Body of pancreas (tissue), 4 donors: ENCODE results near the gene TAF11L10. TPM values are rescaled to one million over a fixed set of nuclear protein-coding genes. Genes with fewer than 3 reads are reported as not detected.
"Not testable (repeated sequence)": the region's sequence is repeated elsewhere in the genome, so short reads cannot be mapped to it uniquely, and the experiment has no call there.

Experiments
- ATAC-seq: fragments of 150-250 bp; one replicate; pipeline ENCODE4 v1.9.1; 2016
- DNase-seq, 4 donors: peaks; one replicate each; pipeline ENCODE4 v3.0.0-alpha.2; 2019
- H3K27ac ChIP-seq, 4 donors: fragments of 200-600 bp; sonication (generic); 1 replicate in 3 of 4; 2 replicates in 1 of 4; pipeline versions ENCODE4 v1.5.1 to v1.6.1; 2016 to 2019; ENCODE audit warnings: mild to moderate bottlenecking in 1 of 4, mixed read lengths in 1 of 4, moderate library complexity in 1 of 4
- H3K27me3 ChIP-seq, 2 donors: fragments of 200-600 bp; sonication (generic); one replicate each; pipeline ENCODE4 v1.6.0; 2016; ENCODE audit warnings: mild to moderate bottlenecking in 1 of 2
- H3K36me3 ChIP-seq, 2 donors: fragments of 200-600 bp; sonication (generic); replicated peaks in 1 of 2; 2 replicates each; pipeline ENCODE4 v1.5.1; 2016; ENCODE audit warnings: low read depth in 2 of 2; ENCODE audit not compliant: insufficient read depth in 1 of 2
- H3K4me1 ChIP-seq: fragments of 200-600 bp; sonication (generic); one replicate; pipeline ENCODE4 v1.6.0; 2016
- H3K4me3 ChIP-seq, 2 donors: fragments of 200-600 bp; sonication (generic); 1 replicate in 1 of 2; 2 replicates in 1 of 2; pipeline ENCODE4 v1.5.1; 2016 to 2019
- H3K9me3 ChIP-seq, 3 donors: fragments of 200-600 bp; sonication (generic); 1 replicate in 2 of 3; 2 replicates in 1 of 3; pipeline ENCODE4 v1.5.1; 2016
- POLR2A ChIP-seq, 3 donors: fragments of 450-650 bp; IDR thresholded peaks; one replicate each; pipeline ENCODE4 v1.6.1; 2016; ENCODE audit warnings: antibody characterized with exemption in 3 of 3, mild to moderate bottlenecking in 2 of 3
- WGBS, 2 donors: methylation state at CpG; one replicate each; pipeline ENCODE4 v1.1.5; 2017; 5-methylcytosine and 5-hydroxymethylcytosine counted together
- intact Hi-C: fragments of 100-400 bp; cut with DNase I; formaldehyde crosslinking; loops from one replicate; pipeline ENCODE4 v1.15.1; 2023
- total RNA-seq, 2 donors: library from RNA; depleted of rRNA; stranded (reverse); fragments of >200 nt; gene quantifications; one replicate each; pipeline ENCODE4 v1.1.0, GENCODE V29; 2016
- TF ChIP-seq, protein P1 (sequence below), 7 experiments: fragments of 450-650 bp in 4 of 7; fragments of 200-600 bp in 3 of 7; sonication (generic) in 3 of 7; IDR thresholded peaks; one replicate each; pipeline ENCODE4 v1.5.1; 2016 to 2019; ENCODE audit warnings: antibody characterized with exemption in 7 of 7

Gene TAF11L10
- total RNA-seq, 2 donors from 2014 or later, result not detected

DNA sequence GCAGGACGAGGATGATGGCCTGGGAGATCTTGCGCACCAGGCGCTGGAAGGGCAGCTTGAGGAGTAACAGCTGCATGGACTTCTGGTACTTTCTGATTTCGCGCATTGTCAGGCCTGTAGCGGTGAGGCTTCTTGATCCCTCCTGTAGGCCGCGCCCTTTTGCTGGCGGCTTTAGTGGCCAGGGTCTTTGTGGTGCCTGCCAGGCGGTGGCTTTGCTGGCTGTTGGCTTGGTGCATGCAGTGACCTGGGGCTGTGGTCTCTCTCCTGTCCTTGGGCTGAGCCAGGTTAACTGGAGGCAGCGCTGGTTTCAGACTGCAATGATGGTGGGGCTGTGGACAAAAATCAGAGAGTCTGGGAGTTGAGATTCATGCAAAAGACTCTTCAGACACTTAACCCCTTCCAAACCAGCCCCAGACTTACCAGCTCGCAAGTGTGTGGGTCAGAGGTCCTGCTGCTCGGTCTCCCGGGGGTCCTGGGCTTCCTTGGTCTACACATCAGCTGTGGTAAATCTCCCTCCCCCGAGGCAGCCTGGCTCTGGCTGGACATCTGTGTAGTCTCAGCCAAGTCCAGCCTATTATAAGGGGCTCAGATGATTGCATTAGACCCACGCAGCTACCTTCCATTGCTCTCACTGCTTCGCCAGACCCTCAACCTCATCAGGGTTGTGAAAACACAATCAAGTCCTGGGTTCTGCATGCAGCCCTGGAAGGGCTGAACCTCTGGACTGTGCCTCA lies 17.4 kb upstream of the TAF11L10 start:
- Histone ChIP-seq H3K27ac (no peak overlapping the region), H3K9me3 (no peaks in the 10 kb centered on the region), H3K27me3 (no peaks in the 10 kb centered on the region), H3K4me1 (no peaks in the 10 kb centered on the region), H3K4me3 (no peak overlapping the region), H3K36me3 (no peaks in the 10 kb centered on the region)
- TF ChIP-seq, protein P1, sequence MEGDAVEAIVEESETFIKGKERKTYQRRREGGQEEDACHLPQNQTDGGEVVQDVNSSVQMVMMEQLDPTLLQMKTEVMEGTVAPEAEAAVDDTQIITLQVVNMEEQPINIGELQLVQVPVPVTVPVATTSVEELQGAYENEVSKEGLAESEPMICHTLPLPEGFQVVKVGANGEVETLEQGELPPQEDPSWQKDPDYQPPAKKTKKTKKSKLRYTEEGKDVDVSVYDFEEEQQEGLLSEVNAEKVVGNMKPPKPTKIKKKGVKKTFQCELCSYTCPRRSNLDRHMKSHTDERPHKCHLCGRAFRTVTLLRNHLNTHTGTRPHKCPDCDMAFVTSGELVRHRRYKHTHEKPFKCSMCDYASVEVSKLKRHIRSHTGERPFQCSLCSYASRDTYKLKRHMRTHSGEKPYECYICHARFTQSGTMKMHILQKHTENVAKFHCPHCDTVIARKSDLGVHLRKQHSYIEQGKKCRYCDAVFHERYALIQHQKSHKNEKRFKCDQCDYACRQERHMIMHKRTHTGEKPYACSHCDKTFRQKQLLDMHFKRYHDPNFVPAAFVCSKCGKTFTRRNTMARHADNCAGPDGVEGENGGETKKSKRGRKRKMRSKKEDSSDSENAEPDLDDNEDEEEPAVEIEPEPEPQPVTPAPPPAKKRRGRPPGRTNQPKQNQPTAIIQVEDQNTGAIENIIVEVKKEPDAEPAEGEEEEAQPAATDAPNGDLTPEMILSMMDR (IDR thresholded peaks at IDR 0.05), result no peak
- no peak for TF ChIP-seq POLR2A (IDR thresholded peaks at IDR 0.05)
- ATAC-seq, result no peak
- DNase-seq, result no peak
- WGBS, 2 donors, result 77 to 81% methylated on average over 8 to 17 of the region's 17 CpGs
- intact Hi-C loops, result no loop called here

DNA sequence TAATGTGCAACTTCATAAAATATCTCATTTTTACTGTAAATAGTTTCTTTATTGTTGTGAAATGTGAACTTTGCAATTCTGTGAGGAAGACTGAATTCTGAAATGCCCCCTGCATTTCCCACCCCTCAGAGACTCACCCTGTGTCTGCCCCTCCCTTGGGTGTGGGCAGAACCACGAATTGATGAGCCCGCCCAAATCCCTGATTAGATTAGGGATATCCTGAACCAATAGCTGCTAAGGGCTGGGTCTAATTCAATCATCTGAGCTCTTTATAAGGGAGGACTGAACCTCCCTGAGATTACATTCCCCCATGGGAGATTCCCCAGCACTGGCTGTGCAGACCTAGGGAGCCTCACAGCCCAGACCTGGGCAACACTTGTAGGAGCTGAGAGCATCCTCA lies 12.5 kb upstream of the TAF11L10 start, which contains the start of gene TAF11L12:
Gene TAF11L12, plus strand, starts transcription at position 301 of the 400 bp plus-strand sequence.
- H3K27ac ChIP-seq, H3K27me3 ChIP-seq, H3K4me3 ChIP-seq, H3K4me1 ChIP-seq, DNase-seq, ATAC-seq, H3K36me3 ChIP-seq, H3K9me3 ChIP-seq, intact Hi-C loops: not testable (repeated sequence)
- WGBS, 2 donors, result 49 to 59% methylated on average over 2 of the region's 2 CpGs

DNA sequence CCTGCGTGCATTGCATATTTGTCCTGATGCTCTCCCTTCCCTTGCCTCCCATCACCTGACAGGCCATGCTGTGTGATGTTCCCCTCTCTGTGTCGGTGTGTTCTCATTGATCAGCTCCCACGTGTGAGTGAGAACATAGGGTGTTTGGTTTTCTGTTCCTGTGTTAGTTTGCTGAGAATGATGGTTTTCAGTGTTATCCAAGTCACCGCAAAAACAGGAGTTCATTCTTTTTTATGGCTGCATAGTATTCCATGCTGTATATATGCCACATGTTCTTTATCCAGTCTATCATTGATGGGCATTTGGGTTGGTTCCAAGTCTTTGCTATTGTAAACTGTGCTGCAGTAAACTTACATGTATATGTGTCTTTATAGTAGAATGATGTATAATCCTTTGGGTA lies 9.8 kb upstream of the TAF11L10 start:
- H3K36me3 ChIP-seq, intact Hi-C loops, DNase-seq, H3K4me3 ChIP-seq, H3K4me1 ChIP-seq, H3K9me3 ChIP-seq, H3K27me3 ChIP-seq, H3K27ac ChIP-seq, ATAC-seq: not testable (repeated sequence)
- 54 to 74% methylated on average over 4 of the region's 4 CpGs for WGBS, 2 donors

DNA sequence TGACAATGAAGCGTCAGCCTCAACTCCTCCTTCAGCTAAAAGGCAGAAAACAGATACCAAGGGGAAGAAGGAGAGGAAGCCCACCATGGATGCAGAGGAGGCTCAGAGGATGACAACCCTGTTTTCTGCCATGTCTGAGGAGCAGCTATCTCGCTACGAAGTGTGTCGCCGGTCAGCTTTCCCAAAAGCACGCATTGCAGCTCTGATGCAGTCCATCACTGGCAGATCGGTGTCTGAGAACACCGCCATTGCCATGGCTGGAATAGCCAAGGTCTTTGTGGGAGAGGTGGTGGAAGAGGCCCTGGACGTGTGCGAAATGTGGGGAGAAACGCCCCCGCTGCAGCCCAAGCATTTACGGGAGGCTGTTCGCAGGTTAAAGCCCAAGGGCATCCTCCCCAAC lies 7.3 kb upstream of the TAF11L10 start:
- no peaks in the 10 kb centered on the region for H3K27me3 ChIP-seq
- no peak for TF ChIP-seq POLR2A (IDR thresholded peaks at IDR 0.05)
- TF ChIP-seq, protein P1 (IDR thresholded peaks at IDR 0.05), result no peak
- 73 to 86% methylated on average over 14 of the region's 14 CpGs for WGBS, 2 donors
- no peak for ATAC-seq
- H3K36me3 ChIP-seq, result no peaks in the 10 kb centered on the region
- H3K4me1 ChIP-seq, result no peaks in the 10 kb centered on the region
- no peak for DNase-seq
- no peak overlapping the region for H3K27ac ChIP-seq
- intact Hi-C loops, result no loop called here
- H3K9me3 ChIP-seq, result no peaks in the 10 kb centered on the region
- no peak overlapping the region for H3K4me3 ChIP-seq

DNA sequence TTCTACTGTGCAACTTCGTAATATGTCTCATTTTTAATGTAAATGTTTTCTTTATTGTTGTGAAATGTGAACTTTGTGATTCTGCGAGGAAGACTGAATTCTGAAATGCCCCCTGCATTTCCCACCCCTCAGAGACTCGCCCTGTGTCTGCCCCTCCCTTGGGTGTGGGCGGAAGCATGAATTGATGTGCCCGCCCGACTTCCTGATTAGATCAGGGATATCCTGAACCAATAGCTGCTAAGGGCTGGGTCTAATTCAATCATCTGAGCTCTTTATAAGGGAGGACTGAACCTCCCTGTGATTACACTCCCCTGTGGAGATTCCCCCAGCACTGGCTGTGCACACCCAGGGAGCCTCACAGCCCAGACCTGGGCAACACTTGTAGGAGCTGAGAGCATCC lies 6.3 kb upstream of the TAF11L10 start, which contains the start of gene TAF11L11:
Gene TAF11L11, plus strand, starts transcription at position 304 of the 400 bp plus-strand sequence.
- H3K27me3 ChIP-seq, DNase-seq, H3K27ac ChIP-seq, ATAC-seq, H3K9me3 ChIP-seq, intact Hi-C loops, H3K36me3 ChIP-seq, H3K4me3 ChIP-seq, H3K4me1 ChIP-seq: not testable (repeated sequence)
- 44 to 54% methylated on average over 6 of the region's 6 CpGs for WGBS, 2 donors

DNA sequence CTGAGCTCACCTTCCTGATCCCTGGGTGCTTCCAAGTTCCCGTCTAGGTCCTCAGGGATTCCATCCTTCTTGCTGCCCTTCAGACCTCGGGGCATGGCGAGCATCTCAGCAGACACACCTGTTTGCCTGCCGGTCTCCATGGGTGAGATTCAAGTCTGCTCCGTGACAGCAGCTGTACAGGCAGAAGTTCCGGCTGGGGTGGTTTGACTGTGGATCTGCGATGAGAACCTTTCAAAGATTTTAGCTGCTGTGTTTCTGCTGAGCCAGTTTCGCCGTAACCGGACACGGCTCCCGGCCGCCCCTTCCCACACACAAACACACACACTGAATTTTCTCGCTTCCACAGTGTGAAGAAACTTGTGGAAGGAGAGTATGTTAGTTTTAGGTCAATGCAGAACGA lies 3.4 kb downstream of the TAF11L10 start, which contains the start of gene TAF11L9:
Gene TAF11L9, minus strand, starts transcription at position 140 of the 400 bp plus-strand sequence.
- DNase-seq, H3K27me3 ChIP-seq, H3K27ac ChIP-seq, H3K36me3 ChIP-seq, intact Hi-C loops, ATAC-seq, H3K4me1 ChIP-seq, H3K9me3 ChIP-seq, H3K4me3 ChIP-seq: not testable (repeated sequence)
- WGBS, 2 donors, result 76 to 85% methylated on average over 11 to 13 of the region's 15 CpGs

DNA sequence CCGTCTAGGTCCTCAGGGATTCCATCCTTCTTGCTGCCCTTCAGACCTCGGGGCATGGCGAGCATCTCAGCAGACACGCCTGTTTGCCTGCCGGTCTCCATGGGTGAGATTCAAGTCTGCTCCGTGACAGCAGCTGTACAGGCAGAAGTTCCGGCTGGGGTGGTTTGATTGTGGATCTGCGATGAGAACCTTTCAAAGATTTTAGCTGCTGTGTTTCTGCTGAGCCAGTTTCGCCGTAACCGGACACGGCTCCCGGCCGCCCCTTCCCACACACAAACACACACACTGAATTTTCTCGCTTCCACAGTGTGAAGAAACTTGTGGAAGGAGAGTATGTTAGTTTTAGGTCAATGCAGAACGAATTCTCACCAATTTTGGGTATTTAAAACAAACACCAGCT lies 6.8 kb downstream of the TAF11L10 start, which contains the start of gene TAF11L8:
Gene TAF11L8, minus strand, starts transcription at position 101 of the 400 bp plus-strand sequence.
- intact Hi-C loops, H3K27ac ChIP-seq, DNase-seq, H3K4me3 ChIP-seq, H3K4me1 ChIP-seq, H3K27me3 ChIP-seq, ATAC-seq, H3K9me3 ChIP-seq, H3K36me3 ChIP-seq: not testable (repeated sequence)
- no CpG with 5 or more reads among the region's 16 CpGs for WGBS, 2 donors

DNA sequence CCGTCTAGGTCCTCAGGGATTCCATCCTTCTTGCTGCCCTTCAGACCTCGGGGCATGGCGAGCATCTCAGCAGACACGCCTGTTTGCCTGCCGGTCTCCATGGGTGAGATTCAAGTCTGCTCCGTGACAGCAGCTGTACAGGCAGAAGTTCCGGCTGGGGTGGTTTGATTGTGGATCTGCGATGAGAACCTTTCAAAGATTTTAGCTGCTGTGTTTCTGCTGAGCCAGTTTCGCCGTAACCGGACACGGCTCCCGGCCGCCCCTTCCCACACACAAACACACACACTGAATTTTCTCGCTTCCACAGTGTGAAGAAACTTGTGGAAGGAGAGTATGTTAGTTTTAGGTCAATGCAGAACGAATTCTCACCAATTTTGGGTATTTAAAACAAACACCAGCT lies 12.0 kb downstream of the TAF11L10 start, which contains the start of gene TAF11L7:
Gene TAF11L7, minus strand, starts transcription at position 101 of the 400 bp plus-strand sequence.
- H3K27ac ChIP-seq, H3K9me3 ChIP-seq, intact Hi-C loops, H3K36me3 ChIP-seq, H3K4me3 ChIP-seq, H3K27me3 ChIP-seq, ATAC-seq, H3K4me1 ChIP-seq, DNase-seq: not testable (repeated sequence)
- no CpG with 5 or more reads among the region's 16 CpGs for WGBS, 2 donors
